Panc1 (cell line): ENCODE results near the gene PRTN3.

ENCODE experiments used
- POLR2AphosphoS5 ChIP-seq: IDR thresholded peaks from 2 replicates; pipeline ENCODE4 v1.6.1; 2012; ENCODE audit warnings: mild to moderate bottlenecking, low read depth, low read length, moderate library complexity
- TCF7L2 ChIP-seq: IDR thresholded peaks from 2 replicates; pipeline ENCODE4 v1.6.1; 2011; ENCODE audit warnings: mild to moderate bottlenecking, low read depth, low read length, inconsistent platforms
- TF ChIP-seq, protein P1 (sequence below): fragments of 450-650 bp; IDR thresholded peaks from 2 replicates; pipeline ENCODE4 v1.5.1; 2017; ENCODE audit warnings: mild to moderate bottlenecking

DNA sequence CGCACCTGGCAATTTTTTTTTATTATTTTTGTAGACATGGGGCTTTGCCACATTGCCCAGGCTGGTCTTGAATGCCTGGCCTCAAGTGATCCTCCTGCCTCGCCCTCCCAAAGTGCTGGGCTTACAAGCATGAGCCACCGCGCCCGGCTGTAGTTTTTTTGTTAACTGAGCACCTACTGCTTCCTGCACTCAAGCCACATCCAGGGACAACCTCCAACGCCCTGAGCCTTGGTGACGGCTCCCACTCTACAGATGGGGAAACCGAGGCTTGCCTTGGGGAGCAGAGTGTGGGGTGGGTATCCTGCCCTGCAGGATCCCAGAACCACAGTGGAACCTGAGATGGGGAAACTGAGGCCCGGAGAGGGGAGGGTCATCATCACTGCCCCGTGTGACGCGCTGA is 14.3 kb downstream of the PRTN3 start:
- TF ChIP-seq, protein P1, sequence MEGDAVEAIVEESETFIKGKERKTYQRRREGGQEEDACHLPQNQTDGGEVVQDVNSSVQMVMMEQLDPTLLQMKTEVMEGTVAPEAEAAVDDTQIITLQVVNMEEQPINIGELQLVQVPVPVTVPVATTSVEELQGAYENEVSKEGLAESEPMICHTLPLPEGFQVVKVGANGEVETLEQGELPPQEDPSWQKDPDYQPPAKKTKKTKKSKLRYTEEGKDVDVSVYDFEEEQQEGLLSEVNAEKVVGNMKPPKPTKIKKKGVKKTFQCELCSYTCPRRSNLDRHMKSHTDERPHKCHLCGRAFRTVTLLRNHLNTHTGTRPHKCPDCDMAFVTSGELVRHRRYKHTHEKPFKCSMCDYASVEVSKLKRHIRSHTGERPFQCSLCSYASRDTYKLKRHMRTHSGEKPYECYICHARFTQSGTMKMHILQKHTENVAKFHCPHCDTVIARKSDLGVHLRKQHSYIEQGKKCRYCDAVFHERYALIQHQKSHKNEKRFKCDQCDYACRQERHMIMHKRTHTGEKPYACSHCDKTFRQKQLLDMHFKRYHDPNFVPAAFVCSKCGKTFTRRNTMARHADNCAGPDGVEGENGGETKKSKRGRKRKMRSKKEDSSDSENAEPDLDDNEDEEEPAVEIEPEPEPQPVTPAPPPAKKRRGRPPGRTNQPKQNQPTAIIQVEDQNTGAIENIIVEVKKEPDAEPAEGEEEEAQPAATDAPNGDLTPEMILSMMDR, result no peak
- TF ChIP-seq TCF7L2, result no peak
- no peak for TF ChIP-seq POLR2AphosphoS5
